ENCODE data around the gene FAM110A. TPM values are rescaled to one million over a fixed set of nuclear protein-coding genes. Genes with fewer than 3 reads are reported as not detected.

FAM110A gene
- 1 to 10 TPM; 1.2 to 8.1 (median 2.3) TPM for total RNA-seq
- polyA plus RNA-seq, result 1 to 10 TPM; 1.3 to 1.6 TPM
- long read RNA-seq, donor 1, result 0 reads
- long read RNA-seq, donor 2, partial matches to known transcripts, result 1 of 9 reads
- long read RNA-seq, donor 2, other reads (novel, unspliced or antisense), result 0 of 9 reads
- long read RNA-seq, donor 3, partial matches to known transcripts, result 0 of 2 reads
- long read RNA-seq, donor 3, other reads (novel, unspliced or antisense), result 0 of 2 reads

DNA sequence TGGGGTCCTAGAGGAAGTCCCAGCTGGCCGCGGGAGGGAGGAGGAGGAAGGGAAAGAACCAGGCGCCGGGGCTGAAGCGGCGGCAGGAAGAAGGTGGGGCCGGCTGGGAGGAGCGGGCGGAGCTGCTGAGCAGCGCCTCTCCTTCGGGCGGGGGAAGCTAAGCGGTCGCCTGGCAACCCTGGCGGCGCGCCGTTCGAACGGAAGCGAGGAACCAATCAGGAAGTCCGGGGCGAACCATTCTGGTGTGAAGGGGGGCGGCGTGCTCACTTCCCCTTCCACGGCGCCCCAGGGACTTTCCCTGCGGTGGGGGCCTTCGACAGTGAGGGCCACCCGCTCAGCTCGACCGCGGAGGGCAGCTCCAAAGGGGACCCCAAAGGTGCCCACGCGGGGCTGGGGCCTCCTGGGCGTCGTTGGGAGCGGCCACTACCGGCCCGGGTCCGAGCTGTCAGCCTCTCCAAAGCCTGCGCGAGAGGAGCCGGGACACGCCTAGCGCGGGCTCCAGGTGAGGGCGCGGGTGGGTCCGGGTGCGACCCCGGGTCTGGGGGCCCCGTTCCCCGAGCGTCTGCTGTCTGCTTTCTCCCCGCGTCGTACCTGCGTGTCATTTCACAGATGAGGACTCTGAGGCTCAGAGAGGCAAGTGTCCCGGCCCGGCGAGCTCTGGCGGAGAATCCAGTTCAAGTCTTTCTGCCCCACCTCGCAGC, at the start of gene FAM110A:
FAM110A (plus strand) TSS at position 266 of the 701 bp plus-strand sequence. CDS start 11,090 bp downstream, outside the sequence.
- intact Hi-C loops (cut with DNase I), result loop anchor here in 3 of 10 donors (5.0 to 10.0 kb wide), 3 partner anchors 284 to 561 kb away; partner anchors contain the start of genes CSNK2A1 (in 1 of the 3), FKBP1A (in 1 of the 3) and PSMF1 (in 1 of the 3)
- peaks cover 0 to 10% (median 0%) of the 10 kb centered on the region in 12 donors for H3K9me3 ChIP-seq
- no peaks in the 10 kb centered on the region for H3K27me3 ChIP-seq
- 0 to 1% (median 1%) methylated on average over 26 to 64 of the region's 64 CpGs for WGBS, 4 donors
- peak within 1 kb of the TSS; percentile 69 to 97 (median 81) for H3K4me3 ChIP-seq
- H3K4me1 ChIP-seq, result peaks cover 0 to 49% (median 22%) of the 10 kb centered on the region in 12 donors
- no peaks in the 10 kb centered on the region for H3K36me3 ChIP-seq
- peak within 1 kb of the TSS; percentile 49 to 96 (median 84) for H3K27ac ChIP-seq
- no peak for TF ChIP-seq POLR2A (IDR thresholded peaks at IDR 0.05)
- TF ChIP-seq, protein P1, sequence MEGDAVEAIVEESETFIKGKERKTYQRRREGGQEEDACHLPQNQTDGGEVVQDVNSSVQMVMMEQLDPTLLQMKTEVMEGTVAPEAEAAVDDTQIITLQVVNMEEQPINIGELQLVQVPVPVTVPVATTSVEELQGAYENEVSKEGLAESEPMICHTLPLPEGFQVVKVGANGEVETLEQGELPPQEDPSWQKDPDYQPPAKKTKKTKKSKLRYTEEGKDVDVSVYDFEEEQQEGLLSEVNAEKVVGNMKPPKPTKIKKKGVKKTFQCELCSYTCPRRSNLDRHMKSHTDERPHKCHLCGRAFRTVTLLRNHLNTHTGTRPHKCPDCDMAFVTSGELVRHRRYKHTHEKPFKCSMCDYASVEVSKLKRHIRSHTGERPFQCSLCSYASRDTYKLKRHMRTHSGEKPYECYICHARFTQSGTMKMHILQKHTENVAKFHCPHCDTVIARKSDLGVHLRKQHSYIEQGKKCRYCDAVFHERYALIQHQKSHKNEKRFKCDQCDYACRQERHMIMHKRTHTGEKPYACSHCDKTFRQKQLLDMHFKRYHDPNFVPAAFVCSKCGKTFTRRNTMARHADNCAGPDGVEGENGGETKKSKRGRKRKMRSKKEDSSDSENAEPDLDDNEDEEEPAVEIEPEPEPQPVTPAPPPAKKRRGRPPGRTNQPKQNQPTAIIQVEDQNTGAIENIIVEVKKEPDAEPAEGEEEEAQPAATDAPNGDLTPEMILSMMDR (IDR thresholded peaks at IDR 0.05), result no peak
- DNase-seq, result peak; percentile 97 to 98 (median 98)
- peak; percentile 94 to 98 (median 97) for ATAC-seq

DNA sequence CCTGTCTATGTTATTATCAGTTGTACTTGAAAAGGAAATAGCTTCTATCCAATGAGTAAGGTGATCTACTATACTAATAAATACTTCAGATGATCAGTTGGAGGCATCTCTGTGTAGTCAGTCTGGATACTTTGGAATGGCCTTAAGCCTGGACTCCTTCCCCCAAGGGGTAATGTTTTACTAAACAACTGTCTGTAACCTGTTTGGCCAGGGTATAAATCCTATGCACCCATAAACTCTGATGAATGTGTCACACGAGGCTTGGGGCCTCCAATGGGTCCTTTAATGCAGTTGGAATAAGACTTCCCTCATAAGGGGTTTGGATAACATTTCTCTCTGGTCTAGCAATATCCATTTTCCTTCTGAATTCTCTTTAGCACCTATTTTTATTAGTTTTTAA, 45.7 kb upstream of the FAM110A start:
- H3K4me3 ChIP-seq, result no peak overlapping the region
- H3K27me3 ChIP-seq, result peaks cover 0 to 3% (median 0%) of the 10 kb centered on the region in 9 donors
- no peak overlapping the region for H3K27ac ChIP-seq
- TF ChIP-seq, protein P1 (IDR thresholded peaks at IDR 0.05), result no peak
- TF ChIP-seq POLR2A (IDR thresholded peaks at IDR 0.05), result no peak
- peaks cover 0 to 19% (median 5%) of the 10 kb centered on the region in 12 donors for H3K9me3 ChIP-seq
- intact Hi-C loops (cut with DNase I), result no loop called here
- H3K4me1 ChIP-seq, result no peaks in the 10 kb centered on the region
- no peaks in the 10 kb centered on the region for H3K36me3 ChIP-seq
- WGBS, 4 donors, result 19 to 41% (median 37%) methylated on average over 1 of the region's 1 CpG
- ATAC-seq, result no peak
- DNase-seq, result no peak

GRCh38 chr20:791056-791455, 42.5 kb upstream of the FAM110A start:
- no peak for ATAC-seq
- intact Hi-C loops (cut with DNase I), result no loop called here
- no peak for DNase-seq
- Histone ChIP-seq H3K27me3 (peaks cover 0 to 3% (median 0%) of the 10 kb centered on the region in 9 donors), H3K36me3 (no peaks in the 10 kb centered on the region), H3K27ac (no peak overlapping the region), H3K4me1 (no peaks in the 10 kb centered on the region), H3K9me3 (peaks cover 0 to 12% (median 2%) of the 10 kb centered on the region in 12 donors), H3K4me3 (no peak overlapping the region)
- TF ChIP-seq, protein P1 (IDR thresholded peaks at IDR 0.05), result no peak
- TF ChIP-seq POLR2A (IDR thresholded peaks at IDR 0.05), result no peak
- WGBS, 4 donors, result 56 to 67% (median 58%) methylated on average over 2 of the region's 2 CpGs

- intact Hi-C loops (cut with DNase I), result no loop called here
- Histone ChIP-seq H3K9me3 (peaks cover 0 to 12% (median 2%) of the 10 kb centered on the region in 12 donors), H3K4me1 (no peaks in the 10 kb centered on the region), H3K4me3 (no peak overlapping the region), H3K36me3 (no peaks in the 10 kb centered on the region), H3K27me3 (no peaks in the 10 kb centered on the region), H3K27ac (no peak overlapping the region)
- TF ChIP-seq, protein P1 (IDR thresholded peaks at IDR 0.05), result no peak
- DNase-seq (no peak), ATAC-seq (no peak)
- WGBS, 4 donors, result 92 to 96% (median 95%) methylated on average over 18 of the region's 18 CpGs
These were observed 41.3 kb upstream of the FAM110A start for GRCh38 chr20:792248-792647.
